ENCODE data around the gene CDKN2D. TPM values are rescaled to one million over a fixed set of nuclear protein-coding genes. Genes with fewer than 3 reads are reported as not detected.

The CDKN2D gene
- total and polyA plus RNA-seq, 10 of the 15 experiments (the other 5 are each of a cell fraction or from before 2014, with no cell fraction given) = 0.53 to 17.2 (median 6.7) TPM

DNA sequence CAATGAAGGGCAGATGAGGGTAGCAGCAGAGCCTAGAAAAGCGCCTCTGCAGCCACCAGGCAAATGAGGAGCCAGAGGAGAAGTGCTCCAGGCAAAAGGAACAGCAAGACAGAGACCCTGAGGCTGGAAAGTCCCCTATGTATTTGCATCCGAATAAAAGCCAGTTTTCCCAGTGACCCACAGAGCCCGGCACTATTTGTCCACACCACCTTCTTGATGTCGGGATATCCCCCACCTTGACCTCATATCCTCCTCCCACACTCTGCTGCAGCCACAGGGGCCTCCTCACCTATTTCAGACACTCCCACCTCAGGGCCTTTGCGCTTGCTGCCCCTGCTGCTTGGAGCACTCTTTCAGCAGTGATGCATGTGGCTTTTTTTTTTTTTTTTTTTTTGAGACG lies 18.4 kb downstream of the CDKN2D start:
- peaks cover 22 to 25% of the 10 kb centered on the region in 2 experiments for H3K36me3 ChIP-seq (ENCODE audit: control insufficient read depth in 2 of 2, insufficient read depth in 2 of 2, low read length in 1 of 2)
- peak; percentile 51 for ATAC-seq
- H3K27ac ChIP-seq (ENCODE audit: control insufficient read depth, insufficient read depth) = peak overlapping the region; percentile 42
- H4K20me1 ChIP-seq (ENCODE audit: control insufficient read depth, insufficient read depth) = no peaks in the 10 kb centered on the region
- no TSS peak for BruUV-seq (replicated peaks)
- FAIRE-seq = peak; percentile 78
- POLR2A ChIA-PET = no interaction called here
- no peak overlapping the region for H2AFZ ChIP-seq (ENCODE audit: control insufficient read depth, low read depth, low read length)
- H3K4me1 ChIP-seq (ENCODE audit: control insufficient read depth, insufficient read depth, low read length) = peaks cover 42% of the 10 kb centered on the region
- no peak for DNase-seq (ENCODE audit: low read depth, low spot score)
- 54% methylated on average over 5 of the region's 6 CpGs for WGBS (ENCODE audit: insufficient coverage, insufficient replicate concordance, low lambda C conversion rate, missing lambda C conversion rate)
- H3K4me2 ChIP-seq (ENCODE audit: control insufficient read depth, insufficient read depth) = no peak overlapping the region
- in situ Hi-C loops (cut with MboI) (no loop called here), intact Hi-C loops (cut with micrococcal nuclease; ENCODE audit: unreplicated experiment) (no loop called here)
- SMC1A ChIA-PET (ENCODE audit: uncharacterized antibody, unreplicated experiment) = no interaction called here
- H3K9me3 ChIP-seq (replicated peaks; ENCODE audit: control insufficient read depth, insufficient read depth, low read length) = no peaks in the 10 kb centered on the region; the same call in 2 of the 3 replicates
- RAD21 ChIA-PET (ENCODE audit: unreplicated experiment) = no interaction called here
- H3K9ac ChIP-seq (ENCODE audit: control insufficient read depth, insufficient read depth, low read length) = no peak overlapping the region
- H3K27me3 ChIP-seq (replicated peaks in 1 of 2; ENCODE audit: control insufficient read depth in 2 of 2, insufficient read depth in 2 of 2, low read length in 1 of 2) = no peaks in the 10 kb centered on the region
- no peaks in the 10 kb centered on the region; the same call in 1 of the 2 replicates for H3K79me2 ChIP-seq (ENCODE audit: control insufficient read depth, insufficient read depth, low read length)
- no peak overlapping the region for H3K4me3 ChIP-seq
- CTCF ChIA-PET = interaction anchor here (1.8 kb wide), 1 partner anchor 271 kb away, joined by 4 read pairs; no protein-coding TSS in a partner anchor
- TF ChIP-seq RELB (IDR thresholded peaks at IDR 0.05; ENCODE audit: low read depth) (peak; percentile 48; the same call in 1 of the 2 replicates), CTCF (IDR thresholded peaks at IDR 0.05 in 2 of 3, conservative IDR thresholded peaks at IDR 0.05 in 1 of 3; ENCODE audit: control insufficient read depth in 2 of 3, extremely low read depth in 1 of 3, insufficient read depth in 1 of 3, low read depth in 3 of 3, low read length in 3 of 3) (no peak), MYC (IDR thresholded peaks at IDR 0.05; ENCODE audit: insufficient read depth, insufficient read length, insufficient replicate concordance, low read length, severe bottlenecking) (no peak), CBX5 (IDR thresholded peaks at IDR 0.05; ENCODE audit: low read depth) (no peak), SMARCA5 (IDR thresholded peaks at IDR 0.05) (0 out of 2 replicates have a peak, but pooled peaks have one; percentile 33), CEBPB (IDR thresholded peaks at IDR 0.05; ENCODE audit: borderline replicate concordance in 1 of 2, low read depth in 2 of 2, low read length in 2 of 2) (no peak), POLR2AphosphoS5 (IDR thresholded peaks at IDR 0.05; ENCODE audit: low read length) (no peak), MEF2A (IDR thresholded peaks at IDR 0.05; ENCODE audit: insufficient read depth, low read depth, low read length) (no peak), SMC3 (IDR thresholded peaks at IDR 0.05; ENCODE audit: borderline replicate concordance, low read length) (no peak), EGR1 (IDR thresholded peaks at IDR 0.05; ENCODE audit: borderline replicate concordance in 1 of 2, low read depth in 2 of 2, low read length in 2 of 2) (peak in 1 of 2 experiments; percentile 55; a peak in 1 of 3 replicates), RAD21 (IDR thresholded peaks at IDR 0.05; ENCODE audit: insufficient read depth, low read depth, low read length) (no peak), MAX (IDR thresholded peaks at IDR 0.05; ENCODE audit: low read depth, low read length) (no peak), TAF1 (IDR thresholded peaks at IDR 0.05; ENCODE audit: borderline replicate concordance, low read depth, low read length) (no peak), NR2C1 (IDR thresholded peaks at IDR 0.05) (no peak), IKZF1 (conservative IDR thresholded peaks at IDR 0.05) (peak; percentile 71), ATF7 (IDR thresholded peaks at IDR 0.05; ENCODE audit: low read depth) (no peak), CHD4 (IDR thresholded peaks at IDR 0.05) (no peak), RUNX3 (IDR thresholded peaks at IDR 0.05; ENCODE audit: low read length) (peak; percentile 60; the same call in 1 of the 2 replicates), FOS (IDR thresholded peaks at IDR 0.05; ENCODE audit: borderline replicate concordance, extremely low read depth, insufficient read length) (no peak), ZNF207 (IDR thresholded peaks at IDR 0.05; ENCODE audit: borderline replicate concordance) (no peak)
- TF ChIP-seq, protein P1, sequence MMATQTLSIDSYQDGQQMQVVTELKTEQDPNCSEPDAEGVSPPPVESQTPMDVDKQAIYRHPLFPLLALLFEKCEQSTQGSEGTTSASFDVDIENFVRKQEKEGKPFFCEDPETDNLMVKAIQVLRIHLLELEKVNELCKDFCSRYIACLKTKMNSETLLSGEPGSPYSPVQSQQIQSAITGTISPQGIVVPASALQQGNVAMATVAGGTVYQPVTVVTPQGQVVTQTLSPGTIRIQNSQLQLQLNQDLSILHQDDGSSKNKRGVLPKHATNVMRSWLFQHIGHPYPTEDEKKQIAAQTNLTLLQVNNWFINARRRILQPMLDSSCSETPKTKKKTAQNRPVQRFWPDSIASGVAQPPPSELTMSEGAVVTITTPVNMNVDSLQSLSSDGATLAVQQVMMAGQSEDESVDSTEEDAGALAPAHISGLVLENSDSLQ (IDR thresholded peaks at IDR 0.05) = peak; percentile 85

Measured in GM12878 (cell line).